Sigmoid colon (tissue), 7 donors: ENCODE measurements around the gene NAA38. TPM values are rescaled to one million over a fixed set of nuclear protein-coding genes. Genes with fewer than 3 reads are reported as not detected.

Experiments used
- DNase-seq: peaks from one replicate; pipeline ENCODE4 v3.0.0-alpha.2; 2019
- H3K27ac ChIP-seq, 4 donors: fragments of 200-600 bp; sonication (generic); one replicate each; pipeline ENCODE4 v1.5.1; 2016 to 2019; ENCODE audit warnings: mild to moderate bottlenecking in 1 of 4
- H3K27me3 ChIP-seq, 3 donors: fragments of 200-600 bp; sonication (generic); one replicate each; pipeline ENCODE4 v1.5.1; 2019; ENCODE audit warnings: mild to moderate bottlenecking in 1 of 3
- H3K36me3 ChIP-seq, 4 donors: fragments of 200-600 bp; sonication (generic); one replicate each; pipeline ENCODE4 v1.5.1; 2016 to 2019
- H3K4me1 ChIP-seq, 4 donors: fragments of 200-600 bp; sonication (generic); one replicate each; pipeline ENCODE4 v1.5.1; 2017 to 2019
- H3K4me3 ChIP-seq, 4 donors: fragments of 200-600 bp; sonication (generic); one replicate each; pipeline ENCODE4 v1.5.1; 2017 to 2019; ENCODE audit warnings: mild to moderate bottlenecking in 2 of 4, moderate library complexity in 1 of 4
- H3K9me3 ChIP-seq, 4 donors: fragments of 200-600 bp in 3 of 4; sonication (generic) in 3 of 4; one replicate each; pipeline versions ENCODE4 v1.5.1 to v1.6.1; 2013 to 2019
- CTCF ChIP-seq, 4 experiments: fragments of 450-650 bp in 3 of 4; fragments of 200-600 bp in 1 of 4; IDR thresholded peaks; one replicate each; pipeline ENCODE4 v1.5.1; 2016 to 2019; ENCODE audit warnings: antibody characterized with exemption in 4 of 4, mild to moderate bottlenecking in 3 of 4, moderate library complexity in 2 of 4
- EP300 ChIP-seq, 4 donors: sonication (generic); formaldehyde crosslinking; IDR thresholded peaks; one replicate each; pipeline ENCODE4 v1.6.1; 2017; ENCODE audit warnings: antibody characterized with exemption in 4 of 4
- POLR2A ChIP-seq, 2 donors: fragments of 450-650 bp; IDR thresholded peaks; one replicate each; pipeline ENCODE4 v1.6.1; 2016; ENCODE audit warnings: antibody characterized with exemption in 2 of 2, mild to moderate bottlenecking in 2 of 2, moderate library complexity in 2 of 2
- POLR2AphosphoS5 ChIP-seq, 4 donors: sonication (generic); formaldehyde crosslinking; IDR thresholded peaks; one replicate each; pipeline ENCODE4 v1.6.1; 2017; ENCODE audit warnings: antibody characterized with exemption in 4 of 4
- WGBS, 2 donors: extraction: QIAGEN DNeasy Blood & Tissue Kit; methylation state at CpG; one replicate each; pipeline ENCODE4 v1.1.7; 2013; 5-methylcytosine and 5-hydroxymethylcytosine counted together
- intact Hi-C: fragments of 100-400 bp; cut with DNase I; formaldehyde crosslinking; loops from one replicate; pipeline ENCODE4 v1.15.1; 2023
- polyA plus RNA-seq, 3 donors: library from polyadenylated mRNA; stranded (reverse); fragments of 200-250 nt; gene quantifications; one replicate each; pipeline ENCODE4 v1.2.3, GENCODE V29; 2013
- total RNA-seq, 4 donors: library from RNA; depleted of rRNA; stranded (reverse); fragments of >200 nt; gene quantifications; one replicate each; pipeline ENCODE4 v1.1.0, GENCODE V29; 2016
- donor health status: healthy with polysubstance abuse.
- donor health status: Bipolar disorder and iron deficiency.
- donor health status: healthy.

The NAA38 gene
- total and polyA plus RNA-seq, 7 donors = 92.4 to 206 (median 109) TPM

- Histone ChIP-seq H3K27me3 (no peaks in the 10 kb centered on the region), H3K9me3 (no peaks in the 10 kb centered on the region), H3K4me1 (peaks cover 0 to 12% (median 7%) of the 10 kb centered on the region in 4 donors), H3K36me3 (peaks cover 24 to 96% (median 76%) of the 10 kb centered on the region in 4 donors), H3K27ac (no peak overlapping the region), H3K4me3 (no peak overlapping the region)
- intact Hi-C loops = loop anchor here (10.0 kb wide), 1 partner anchor 70 kb away; no protein-coding TSS in a partner anchor
- WGBS, 2 donors = 92 to 93% methylated on average over 8 of the region's 8 CpGs
- no peak for TF ChIP-seq EP300 (IDR thresholded peaks at IDR 0.05)
- TF ChIP-seq POLR2AphosphoS5 (IDR thresholded peaks at IDR 0.05) = no peak
- no peak for TF ChIP-seq CTCF (IDR thresholded peaks at IDR 0.05)
- TF ChIP-seq POLR2A (IDR thresholded peaks at IDR 0.05) = no peak
- peak; percentile 40 for DNase-seq
Measured at GRCh38 chr17:7894866-7895265, 37.5 kb upstream of the NAA38 start.

GRCh38 chr17:7894226-7894625 lies 36.9 kb upstream of the NAA38 start:
- no peaks in the 10 kb centered on the region for H3K27me3 ChIP-seq
- peaks cover 19 to 89% (median 71%) of the 10 kb centered on the region in 4 donors for H3K36me3 ChIP-seq

DNA sequence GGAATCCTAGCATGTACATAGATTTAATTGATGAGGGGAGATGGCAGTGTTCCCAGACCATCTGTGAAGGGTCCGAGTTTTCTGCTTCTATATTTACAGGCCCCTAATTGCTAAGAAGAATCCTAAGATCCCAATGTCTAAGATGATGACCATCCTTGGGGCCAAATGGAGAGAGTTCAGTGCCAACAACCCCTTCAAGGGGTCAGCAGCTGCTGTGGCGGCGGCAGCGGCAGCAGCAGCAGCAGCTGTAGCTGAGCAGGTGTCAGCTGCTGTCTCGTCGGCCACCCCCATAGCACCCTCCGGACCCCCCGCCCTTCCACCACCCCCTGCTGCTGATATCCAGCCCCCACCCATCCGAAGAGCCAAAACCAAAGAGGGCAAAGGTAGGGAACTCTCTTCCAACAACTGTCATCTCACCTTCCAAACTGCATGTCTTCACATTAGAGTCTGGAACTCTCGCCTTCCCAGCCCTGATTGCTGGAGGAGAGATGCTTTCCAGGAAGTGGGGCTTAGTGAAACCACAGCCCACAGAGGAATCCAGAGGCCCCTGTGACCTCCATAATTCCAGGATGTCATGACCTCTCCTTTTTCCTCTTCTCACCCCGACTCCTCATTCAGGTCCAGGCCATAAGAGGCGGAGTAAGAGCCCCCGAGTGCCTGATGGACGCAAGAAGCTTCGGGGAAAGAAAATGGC lies 36.0 kb upstream of the NAA38 start:
- 91 to 93% methylated on average over 15 of the region's 15 CpGs for WGBS, 2 donors
- no peak overlapping the region for H3K27ac ChIP-seq
- peaks cover 17 to 81% (median 62%) of the 10 kb centered on the region in 4 donors for H3K36me3 ChIP-seq
- no peak for TF ChIP-seq CTCF (IDR thresholded peaks at IDR 0.05)
- TF ChIP-seq POLR2A (IDR thresholded peaks at IDR 0.05) = no peak
- TF ChIP-seq POLR2AphosphoS5 (IDR thresholded peaks at IDR 0.05) = no peak
- TF ChIP-seq EP300 (IDR thresholded peaks at IDR 0.05) = no peak
- intact Hi-C loops = loop anchor here (10.0 kb wide), 1 partner anchor 69 kb away; no protein-coding TSS in a partner anchor
- DNase-seq = no peak
- H3K9me3 ChIP-seq = no peaks in the 10 kb centered on the region
- no peak overlapping the region for H3K4me3 ChIP-seq
- H3K4me1 ChIP-seq = peaks cover 0 to 27% (median 22%) of the 10 kb centered on the region in 4 donors
- H3K27me3 ChIP-seq = no peaks in the 10 kb centered on the region

More at GRCh38 chr17:7894226-7894625, 36.9 kb upstream of the NAA38 start:
- Histone ChIP-seq H3K9me3 (no peaks in the 10 kb centered on the region), H3K27ac (no peak overlapping the region), H3K4me1 (peaks cover 0 to 18% (median 13%) of the 10 kb centered on the region in 4 donors), H3K4me3 (no peak overlapping the region)
- TF ChIP-seq EP300 (IDR thresholded peaks at IDR 0.05) = no peak
- TF ChIP-seq CTCF (IDR thresholded peaks at IDR 0.05) = no peak
- no peak for TF ChIP-seq POLR2AphosphoS5 (IDR thresholded peaks at IDR 0.05)
- intact Hi-C loops = loop anchor here (10.0 kb wide), 1 partner anchor 69 kb away; no protein-coding TSS in a partner anchor
- DNase-seq = no peak
- 88 to 94% methylated on average over 9 of the region's 9 CpGs for WGBS, 2 donors

- H3K4me1 ChIP-seq = peaks cover 0 to 53% (median 46%) of the 10 kb centered on the region in 4 donors
- peaks cover 9 to 41% (median 28%) of the 10 kb centered on the region in 4 donors for H3K36me3 ChIP-seq
- peak overlapping the region in 2 of 4 donors; percentile 10 to 25 for H3K4me3 ChIP-seq
- peak; percentile 99 for DNase-seq
- intact Hi-C loops = loop anchor here (2.0 kb wide), 2 partner anchors 33 to 43 kb away; partner anchors contain the start of genes CNTROB and NAA38
- TF ChIP-seq EP300 (IDR thresholded peaks at IDR 0.05) (peak in 2 of 4 donors; percentile 43 to 95), POLR2AphosphoS5 (IDR thresholded peaks at IDR 0.05) (peak; percentile 79 to 97 (median 92)), CTCF (IDR thresholded peaks at IDR 0.05) (peak; percentile 60 to 77 (median 70)), POLR2A (IDR thresholded peaks at IDR 0.05) (no peak)
- WGBS, 2 donors = 30 to 48% methylated on average over 11 of the region's 11 CpGs
- H3K27me3 ChIP-seq = no peaks in the 10 kb centered on the region
- H3K27ac ChIP-seq = peak overlapping the region; percentile 93 to 98 (median 95)
- no peaks in the 10 kb centered on the region for H3K9me3 ChIP-seq
Measured at GRCh38 chr17:7889166-7889955, 32.0 kb upstream of the NAA38 start.
